GM18517 (cell line): ENCODE measurements around the gene CTDP1.
A peak's percentile ranks its signal among the peaks of the same experiment; 100 is the strongest.

Source experiments
- ATAC-seq: cut with Tn5 transposase; IDR thresholded peaks from one replicate; pipeline ENCODE4 v1.9.1; 2021; ENCODE audit warnings: mild to moderate bottlenecking, moderate library complexity; ENCODE audit not compliant: unreplicated experiment

CTDP1 gene, protein sequence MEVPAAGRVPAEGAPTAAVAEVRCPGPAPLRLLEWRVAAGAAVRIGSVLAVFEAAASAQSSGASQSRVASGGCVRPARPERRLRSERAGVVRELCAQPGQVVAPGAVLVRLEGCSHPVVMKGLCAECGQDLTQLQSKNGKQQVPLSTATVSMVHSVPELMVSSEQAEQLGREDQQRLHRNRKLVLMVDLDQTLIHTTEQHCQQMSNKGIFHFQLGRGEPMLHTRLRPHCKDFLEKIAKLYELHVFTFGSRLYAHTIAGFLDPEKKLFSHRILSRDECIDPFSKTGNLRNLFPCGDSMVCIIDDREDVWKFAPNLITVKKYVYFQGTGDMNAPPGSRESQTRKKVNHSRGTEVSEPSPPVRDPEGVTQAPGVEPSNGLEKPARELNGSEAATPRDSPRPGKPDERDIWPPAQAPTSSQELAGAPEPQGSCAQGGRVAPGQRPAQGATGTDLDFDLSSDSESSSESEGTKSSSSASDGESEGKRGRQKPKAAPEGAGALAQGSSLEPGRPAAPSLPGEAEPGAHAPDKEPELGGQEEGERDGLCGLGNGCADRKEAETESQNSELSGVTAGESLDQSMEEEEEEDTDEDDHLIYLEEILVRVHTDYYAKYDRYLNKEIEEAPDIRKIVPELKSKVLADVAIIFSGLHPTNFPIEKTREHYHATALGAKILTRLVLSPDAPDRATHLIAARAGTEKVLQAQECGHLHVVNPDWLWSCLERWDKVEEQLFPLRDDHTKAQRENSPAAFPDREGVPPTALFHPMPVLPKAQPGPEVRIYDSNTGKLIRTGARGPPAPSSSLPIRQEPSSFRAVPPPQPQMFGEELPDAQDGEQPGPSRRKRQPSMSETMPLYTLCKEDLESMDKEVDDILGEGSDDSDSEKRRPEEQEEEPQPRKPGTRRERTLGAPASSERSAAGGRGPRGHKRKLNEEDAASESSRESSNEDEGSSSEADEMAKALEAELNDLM

GRCh38 chr18:79679552-79680099 is at the start of gene CTDP1:
CTDP1 (plus strand) TSS chr18:79679803; CDS start chr18:79679948, 145 bp downstream.
- peak; percentile 50 for ATAC-seq

DNA sequence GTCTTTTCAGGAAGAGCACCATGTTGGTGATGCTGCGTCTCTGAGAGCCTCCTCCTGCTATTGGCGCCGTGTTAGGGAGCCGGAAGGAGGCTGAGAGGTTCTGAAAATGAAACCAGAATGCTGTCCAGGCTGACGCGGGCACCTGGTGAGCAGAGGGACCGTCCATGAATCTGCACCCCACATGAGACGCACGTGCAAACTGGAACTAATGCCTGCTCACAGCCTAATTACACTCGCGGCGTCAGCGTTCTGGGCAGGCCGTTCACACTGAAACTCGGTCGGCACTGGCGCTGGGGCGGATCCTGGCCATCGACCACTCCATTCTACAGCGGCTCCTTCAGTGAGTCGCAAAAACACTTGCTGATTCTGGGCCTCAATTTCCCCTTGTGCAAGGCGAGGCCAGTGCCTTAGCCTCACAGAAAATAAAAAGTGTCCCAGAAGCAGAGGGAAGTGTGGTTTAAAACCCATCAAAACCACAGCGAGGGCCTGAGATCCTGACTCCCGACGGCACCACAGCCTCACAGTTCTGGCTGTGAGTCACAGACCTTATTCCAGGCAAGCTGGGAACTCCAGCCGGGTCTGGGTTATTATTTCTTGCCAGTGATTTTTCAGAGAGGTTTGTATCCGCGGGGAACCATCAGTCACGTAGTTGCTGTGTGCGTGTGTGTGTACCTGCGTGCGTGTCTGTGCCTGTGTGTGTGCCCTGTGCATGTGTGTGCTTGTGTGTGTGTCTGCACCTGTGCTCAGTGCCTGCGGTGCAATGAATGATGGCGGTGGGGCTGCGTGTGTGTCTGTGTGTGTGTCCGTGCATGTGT is 49.1 kb upstream of the CTDP1 start:
- ATAC-seq: no peak

- ATAC-seq: no peak
Measured at GRCh38 chr18:79631096-79631507, 48.5 kb upstream of the CTDP1 start.

GRCh38 chr18:79631761-79632446 is 47.7 kb upstream of the CTDP1 start:
- no peak for ATAC-seq

DNA sequence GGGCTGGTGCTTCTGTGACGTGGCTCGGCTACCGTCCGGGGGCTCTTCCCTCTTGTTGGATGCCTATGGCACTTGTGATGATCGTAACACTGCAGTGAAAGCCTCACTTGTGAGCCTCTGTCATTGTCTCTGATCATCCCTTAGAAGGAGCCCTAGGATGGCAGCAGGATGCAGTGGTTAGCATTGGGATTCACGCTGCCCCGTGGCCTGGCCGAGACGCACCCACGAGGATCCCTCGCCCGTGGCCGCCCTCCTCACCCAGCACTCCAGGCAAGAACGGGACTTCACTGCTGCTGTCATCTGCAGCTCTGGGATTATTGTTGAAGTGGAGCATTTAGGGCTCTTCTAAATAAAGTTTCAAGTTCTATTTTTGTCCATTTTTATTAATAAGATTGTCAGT is 46.8 kb upstream of the CTDP1 start:
- ATAC-seq: no peak

- no peak for ATAC-seq
Measured at GRCh38 chr18:79634186-79634585, 45.4 kb upstream of the CTDP1 start.

GRCh38 chr18:79634593-79635426 is 44.8 kb upstream of the CTDP1 start:
- no peak for ATAC-seq

- no peak for ATAC-seq
Measured at GRCh38 chr18:79635427-79635726, 44.2 kb upstream of the CTDP1 start.

- ATAC-seq: no peak
Measured at GRCh38 chr18:79637181-79637920, 42.3 kb upstream of the CTDP1 start.

DNA sequence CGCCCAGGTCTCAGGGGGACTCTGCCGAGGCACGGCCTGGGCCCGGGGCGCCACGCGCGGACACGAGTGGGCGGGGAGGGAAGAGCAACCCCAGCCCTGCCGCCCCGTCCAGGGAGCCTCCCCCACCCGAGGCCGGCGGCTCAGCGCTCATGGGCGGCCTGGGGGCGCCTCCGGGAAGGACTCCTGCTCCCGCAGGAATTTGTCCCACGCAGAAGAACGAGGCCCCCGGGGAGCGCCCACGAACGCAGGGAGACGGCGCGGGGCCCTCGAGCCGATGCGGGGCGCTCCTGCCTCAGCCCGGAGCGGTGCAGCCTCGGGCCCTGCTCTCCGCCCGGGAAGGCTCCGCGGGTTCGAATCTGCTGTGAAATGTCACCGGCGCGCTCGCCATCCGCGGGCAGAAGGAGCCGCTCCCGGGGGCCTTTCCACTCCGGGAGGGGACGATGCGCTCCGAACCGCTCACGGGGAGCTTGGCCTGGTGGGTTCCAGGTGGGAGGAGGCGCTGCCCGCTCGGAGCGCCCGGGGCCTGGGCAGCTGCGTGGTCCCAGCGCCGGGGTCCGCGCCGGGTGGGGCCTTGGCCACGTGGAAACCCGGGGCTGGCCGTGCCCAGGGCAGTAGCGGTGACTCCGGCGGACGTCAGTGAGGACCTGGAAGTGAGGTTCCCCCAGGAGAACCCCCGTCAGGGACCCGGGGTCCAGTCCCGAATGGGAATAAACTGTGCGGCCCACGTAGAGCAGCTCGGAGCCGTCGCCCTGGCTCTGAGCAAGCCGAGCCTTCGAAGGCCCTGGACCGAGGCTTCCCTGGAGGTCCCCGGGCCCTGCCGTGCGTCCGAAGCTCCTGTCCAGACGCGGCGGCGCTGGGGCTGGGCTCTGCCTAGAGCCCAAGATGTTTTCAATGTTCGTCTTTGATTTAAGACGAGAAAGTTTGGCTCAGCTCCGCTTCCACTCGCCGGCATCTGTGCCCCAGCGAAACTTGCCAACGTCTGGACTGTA is 41.4 kb upstream of the CTDP1 start:
- no peak for ATAC-seq

- ATAC-seq: no peak
Measured at GRCh38 chr18:79639072-79639829, 40.4 kb upstream of the CTDP1 start.

DNA sequence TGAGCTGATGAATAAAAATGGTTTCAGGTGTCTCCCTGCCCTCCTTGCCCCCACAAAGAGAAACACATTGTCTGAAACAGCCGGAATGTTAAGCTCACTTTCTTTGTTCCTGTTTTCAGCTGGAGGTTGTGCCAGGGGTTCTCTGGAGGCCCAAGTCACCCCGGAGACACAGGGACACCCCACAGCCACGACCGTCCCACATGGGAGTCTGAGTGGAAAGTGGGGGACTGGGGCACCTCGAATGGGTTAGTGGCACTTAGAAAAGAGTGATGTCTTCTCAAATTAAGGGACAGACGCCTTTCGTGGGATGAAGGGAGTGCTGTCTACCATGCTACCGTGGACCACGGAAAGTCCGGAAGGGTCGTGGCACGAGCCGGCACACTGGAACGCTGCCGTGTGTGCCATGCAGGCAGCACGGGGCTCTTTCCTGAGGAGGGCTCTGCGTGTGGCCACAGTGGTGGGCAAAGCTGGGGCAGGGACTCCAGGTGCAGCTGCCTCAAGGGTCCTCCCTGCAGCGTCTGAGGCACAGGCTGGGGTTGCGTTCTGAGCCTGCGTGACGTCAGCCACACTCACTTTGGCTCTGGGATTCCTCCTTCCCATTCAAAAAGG is 39.4 kb upstream of the CTDP1 start:
- no peak for ATAC-seq

DNA sequence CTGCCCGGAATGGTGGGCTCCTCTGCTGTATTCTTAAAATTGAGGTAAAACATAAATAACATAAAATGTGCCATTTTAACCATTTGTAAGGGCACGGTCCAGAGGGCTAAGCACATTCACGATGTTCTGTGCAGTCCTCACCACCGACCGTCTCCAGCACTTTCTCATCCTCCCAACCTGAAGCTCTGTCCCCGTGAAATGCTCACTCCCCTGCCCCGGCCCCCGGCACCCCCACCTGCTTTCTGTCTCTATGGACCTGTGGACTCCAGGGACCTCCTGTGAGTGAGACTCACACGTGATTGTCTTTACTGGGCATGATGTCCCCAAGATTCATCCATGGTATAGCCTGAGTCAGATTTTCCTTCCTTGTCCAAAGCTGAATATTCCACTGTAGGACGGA is 38.7 kb upstream of the CTDP1 start:
- ATAC-seq: no peak

- no peak for ATAC-seq
Measured at GRCh38 chr18:79641722-79642497, 37.7 kb upstream of the CTDP1 start.

GRCh38 chr18:79642626-79643025 is 37.0 kb upstream of the CTDP1 start:
- ATAC-seq: no peak
